HepG2 (cell line): ENCODE results near the gene TSPAN5.

Source experiments
- BHLHE40 ChIP-seq: IDR thresholded peaks from 2 replicates; pipeline ENCODE4 v1.6.1; 2011; ENCODE audit warnings: low read length, improper control_type of control experiment
- CTCF ChIP-seq: sonication (generic); formaldehyde crosslinking; IDR thresholded peaks from 2 replicates; pipeline ENCODE4 v1.5.0; 2020; ENCODE audit warnings: mild to moderate bottlenecking, missing genetic modification reagents, moderate library complexity
- GTF2F1 ChIP-seq: fragments of 150-350 bp; IDR thresholded peaks from 2 replicates; pipeline ENCODE4 v1.6.1; 2014; ENCODE audit warnings: low read length
- POLR2A ChIP-seq, 2 experiments: IDR thresholded peaks; 2 replicates each; pipeline ENCODE4 v1.6.1; 2011; ENCODE audit warnings: low read depth in 2 of 2, low read length in 2 of 2, mild to moderate bottlenecking in 1 of 2, moderate library complexity in 1 of 2; ENCODE audit not compliant: insufficient read depth in 1 of 2
- TF ChIP-seq, protein P1 (sequence below): sonication (generic); formaldehyde crosslinking; IDR thresholded peaks from 2 replicates; pipeline ENCODE4 v1.8.0; 2022; ENCODE audit warnings: mild to moderate bottlenecking, missing genetic modification reagents; ENCODE audit not compliant: insufficient replicate concordance

DNA sequence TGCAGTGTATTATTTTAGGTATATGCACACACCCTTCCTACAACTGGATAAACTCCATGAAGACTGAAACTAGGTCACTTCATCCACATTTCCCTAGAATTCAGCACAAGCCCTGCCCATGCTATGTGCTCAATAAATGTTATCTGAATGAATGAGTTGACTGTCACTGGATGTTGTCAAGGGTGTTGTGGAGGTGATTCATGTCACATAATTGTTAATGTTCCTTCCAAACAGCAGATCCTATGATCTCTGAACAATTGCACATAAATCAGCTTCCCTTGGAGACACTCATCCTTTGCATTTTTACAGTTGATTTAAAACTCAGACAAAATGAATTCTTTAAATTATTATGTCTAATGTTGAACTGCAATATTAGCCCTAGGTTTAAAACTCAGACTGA is 154.7 kb downstream of the TSPAN5 start:
- TF ChIP-seq CTCF (CRISPR knock-in tag), result no peak
- TF ChIP-seq BHLHE40, result no peak
- TF ChIP-seq, protein P1, sequence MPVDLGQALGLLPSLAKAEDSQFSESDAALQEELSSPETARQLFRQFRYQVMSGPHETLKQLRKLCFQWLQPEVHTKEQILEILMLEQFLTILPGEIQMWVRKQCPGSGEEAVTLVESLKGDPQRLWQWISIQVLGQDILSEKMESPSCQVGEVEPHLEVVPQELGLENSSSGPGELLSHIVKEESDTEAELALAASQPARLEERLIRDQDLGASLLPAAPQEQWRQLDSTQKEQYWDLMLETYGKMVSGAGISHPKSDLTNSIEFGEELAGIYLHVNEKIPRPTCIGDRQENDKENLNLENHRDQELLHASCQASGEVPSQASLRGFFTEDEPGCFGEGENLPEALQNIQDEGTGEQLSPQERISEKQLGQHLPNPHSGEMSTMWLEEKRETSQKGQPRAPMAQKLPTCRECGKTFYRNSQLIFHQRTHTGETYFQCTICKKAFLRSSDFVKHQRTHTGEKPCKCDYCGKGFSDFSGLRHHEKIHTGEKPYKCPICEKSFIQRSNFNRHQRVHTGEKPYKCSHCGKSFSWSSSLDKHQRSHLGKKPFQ (CRISPR knock-in tag), result no peak
- no peak for TF ChIP-seq GTF2F1
- TF ChIP-seq POLR2A (IDR thresholded peaks at IDR 0.05; ENCODE audit: insufficient read depth in 1 of 2, low read depth in 2 of 2, low read length in 2 of 2), result no peak
